ENCODE results near the gene CHL1. TPM values are rescaled to one million over a fixed set of nuclear protein-coding genes. Genes with fewer than 3 reads are reported as not detected.
A peak's percentile ranks its signal among the peaks of the same experiment; 100 is the strongest.

The CHL1 gene
- total and polyA plus RNA-seq, 2 donors (not counting 1 experiment from before 2014, with no cell fraction given), result 6.2 to 18.0 TPM

DNA sequence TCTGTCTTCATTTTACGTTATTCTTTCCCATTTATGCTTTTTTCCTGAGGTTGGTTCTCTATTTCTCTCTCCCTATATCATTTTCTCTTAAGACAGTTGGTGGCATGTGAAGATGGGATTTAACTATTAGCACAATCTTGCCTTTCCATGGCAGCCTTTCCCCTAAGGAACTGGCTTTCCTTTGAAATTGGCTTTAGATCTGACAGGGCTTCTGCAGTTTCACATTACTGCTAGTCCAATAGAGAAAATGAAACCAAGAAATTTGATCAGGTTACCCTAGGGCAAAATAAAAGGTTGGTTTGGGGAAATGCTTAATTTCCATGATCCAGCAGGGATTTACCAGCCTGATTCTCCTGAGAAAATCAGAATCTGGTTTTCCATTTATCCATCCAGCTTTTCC lies 22.7 kb upstream of the CHL1 start:
- intact Hi-C loops (cut with micrococcal nuclease), result no loop called here
- WGBS (ENCODE audit: insufficient coverage), result no CpG with 5 or more reads among the region's 1 CpG
- POLR2A ChIA-PET, result no interaction called here

DNA sequence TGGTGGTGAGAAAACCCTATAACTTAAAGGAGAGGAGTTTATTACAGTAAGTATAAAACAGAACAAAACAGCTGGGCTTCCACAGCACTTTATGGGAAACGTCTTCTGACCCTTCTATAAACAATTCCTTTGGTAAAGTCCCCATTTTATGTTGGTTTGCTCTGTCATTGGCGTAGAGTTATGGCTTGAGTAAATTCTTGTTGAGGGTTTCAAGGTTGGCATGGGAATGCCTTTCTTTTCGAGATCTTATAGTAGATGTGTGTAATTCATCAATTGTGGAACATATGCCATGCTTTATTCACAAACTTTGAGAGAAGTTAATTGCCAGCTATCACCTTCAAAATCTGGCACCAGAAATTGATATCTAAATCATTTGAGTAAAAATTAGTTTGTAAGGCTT lies 11.6 kb upstream of the CHL1 start:
- H3K79me2 ChIP-seq (ENCODE audit: control insufficient read depth, insufficient read depth, low read length), result no peaks in the 10 kb centered on the region
- DNase-seq (no peak), ATAC-seq (ENCODE audit: low read depth) (no peak)
- WGBS (ENCODE audit: insufficient coverage), result no CpG with 5 or more reads among the region's 3 CpGs
- ChIA-PET CTCF (interaction anchor here (2.1 kb wide), 1 partner anchor 10 kb away, joined by 9 read pairs; no protein-coding TSS in a partner anchor), POLR2A (no interaction called here)
- intact Hi-C loops (cut with micrococcal nuclease), result no loop called here
- H2AFZ ChIP-seq (ENCODE audit: insufficient read depth, low read depth, low read length, poor library complexity, severe bottlenecking), result no peak overlapping the region
- H3K27ac ChIP-seq (ENCODE audit: low read length in 2 of 2), result no peak overlapping the region
- H3K9ac ChIP-seq (ENCODE audit: low read length), result no peak overlapping the region
- H3K9me3 Mint-ChIP-seq (ENCODE audit: insufficient read depth), result no peaks in the 10 kb centered on the region
- no peak overlapping the region for H3K4me2 ChIP-seq (replicated peaks; ENCODE audit: low read depth, low read length, poor library complexity, severe bottlenecking)
- H3K4me3 ChIP-seq (ENCODE audit: control extremely low read depth in 1 of 5, extremely low read depth in 1 of 5, insufficient read depth in 1 of 5, low read depth in 2 of 5, low read length in 4 of 5), result no peak overlapping the region
- no peaks in the 10 kb centered on the region for H3K36me3 ChIP-seq (replicated peaks in 1 of 2; ENCODE audit: control extremely low read depth in 1 of 2, control insufficient read depth in 1 of 2, extremely low read depth in 1 of 2, insufficient read depth in 2 of 2, low read length in 1 of 2)
- no peaks in the 10 kb centered on the region for H3K4me1 ChIP-seq (ENCODE audit: control insufficient read depth in 2 of 2, insufficient read depth in 2 of 2, low read length in 2 of 2)
- no peaks in the 10 kb centered on the region for H4K20me1 ChIP-seq (ENCODE audit: control insufficient read depth, insufficient read depth, low read length, poor library complexity, severe bottlenecking)
- no peaks in the 10 kb centered on the region for H3K27me3 Mint-ChIP-seq
- H3K27ac Mint-ChIP-seq, result no peak overlapping the region
- no peaks in the 10 kb centered on the region for H3K27me3 ChIP-seq (replicated peaks in 1 of 4; ENCODE audit: control extremely low read depth in 1 of 4, control insufficient read depth in 3 of 4, insufficient read depth in 4 of 4, low read length in 3 of 4)
- peaks cover 0 to 4% (median 2%) of the 10 kb centered on the region in 3 donors for H3K9me3 ChIP-seq (ENCODE audit: control extremely low read depth in 1 of 3, control insufficient read depth in 2 of 3, insufficient read depth in 1 of 3, low read length in 2 of 3)
- no peak for TF ChIP-seq EZH2 (IDR thresholded peaks at IDR 0.05; ENCODE audit: borderline replicate concordance, insufficient read depth, low read depth, low read length, poor library complexity, severe bottlenecking)
- TF ChIP-seq, protein P1, sequence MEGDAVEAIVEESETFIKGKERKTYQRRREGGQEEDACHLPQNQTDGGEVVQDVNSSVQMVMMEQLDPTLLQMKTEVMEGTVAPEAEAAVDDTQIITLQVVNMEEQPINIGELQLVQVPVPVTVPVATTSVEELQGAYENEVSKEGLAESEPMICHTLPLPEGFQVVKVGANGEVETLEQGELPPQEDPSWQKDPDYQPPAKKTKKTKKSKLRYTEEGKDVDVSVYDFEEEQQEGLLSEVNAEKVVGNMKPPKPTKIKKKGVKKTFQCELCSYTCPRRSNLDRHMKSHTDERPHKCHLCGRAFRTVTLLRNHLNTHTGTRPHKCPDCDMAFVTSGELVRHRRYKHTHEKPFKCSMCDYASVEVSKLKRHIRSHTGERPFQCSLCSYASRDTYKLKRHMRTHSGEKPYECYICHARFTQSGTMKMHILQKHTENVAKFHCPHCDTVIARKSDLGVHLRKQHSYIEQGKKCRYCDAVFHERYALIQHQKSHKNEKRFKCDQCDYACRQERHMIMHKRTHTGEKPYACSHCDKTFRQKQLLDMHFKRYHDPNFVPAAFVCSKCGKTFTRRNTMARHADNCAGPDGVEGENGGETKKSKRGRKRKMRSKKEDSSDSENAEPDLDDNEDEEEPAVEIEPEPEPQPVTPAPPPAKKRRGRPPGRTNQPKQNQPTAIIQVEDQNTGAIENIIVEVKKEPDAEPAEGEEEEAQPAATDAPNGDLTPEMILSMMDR (IDR thresholded peaks at IDR 0.05), result no peak
- peaks cover 2% of the 10 kb centered on the region for H3K4me1 Mint-ChIP-seq
- no peak overlapping the region for H3K4me3 Mint-ChIP-seq

More for the DNA sequence above, 22.7 kb upstream of the CHL1 start:
- Histone ChIP-seq H3K36me3 (replicated peaks in 1 of 2; ENCODE audit: control extremely low read depth in 1 of 2, control insufficient read depth in 1 of 2, extremely low read depth in 1 of 2, insufficient read depth in 2 of 2, low read length in 1 of 2) (no peaks in the 10 kb centered on the region), H3K27ac (ENCODE audit: low read length in 2 of 2) (no peak overlapping the region), H3K9ac (ENCODE audit: low read length) (no peak overlapping the region), H3K4me1 (ENCODE audit: control insufficient read depth in 2 of 2, insufficient read depth in 2 of 2, low read length in 2 of 2) (peaks cover 0 to 4% of the 10 kb centered on the region in 2 donors), H4K20me1 (ENCODE audit: control insufficient read depth, insufficient read depth, low read length, poor library complexity, severe bottlenecking) (no peaks in the 10 kb centered on the region), H3K4me2 (replicated peaks; ENCODE audit: low read depth, low read length, poor library complexity, severe bottlenecking) (peak overlapping the region; percentile 33), H3K4me3 (ENCODE audit: control extremely low read depth in 1 of 5, extremely low read depth in 1 of 5, insufficient read depth in 1 of 5, low read depth in 2 of 5, low read length in 4 of 5) (no peak overlapping the region), H3K9me3 (ENCODE audit: control extremely low read depth in 1 of 3, control insufficient read depth in 2 of 3, insufficient read depth in 1 of 3, low read length in 2 of 3) (no peaks in the 10 kb centered on the region), H3K79me2 (ENCODE audit: control insufficient read depth, insufficient read depth, low read length) (no peaks in the 10 kb centered on the region), H2AFZ (ENCODE audit: insufficient read depth, low read depth, low read length, poor library complexity, severe bottlenecking) (peak overlapping the region; percentile 27), H3K27me3 (replicated peaks in 1 of 4; ENCODE audit: control extremely low read depth in 1 of 4, control insufficient read depth in 3 of 4, insufficient read depth in 4 of 4, low read length in 3 of 4) (no peaks in the 10 kb centered on the region)
- H3K27ac Mint-ChIP-seq, result no peak overlapping the region
- CTCF ChIA-PET, result interaction anchor here (1.5 kb wide), 1 partner anchor 180 kb away, joined by 6 read pairs; no protein-coding TSS in a partner anchor
- TF ChIP-seq EZH2 (IDR thresholded peaks at IDR 0.05; ENCODE audit: borderline replicate concordance, insufficient read depth, low read depth, low read length, poor library complexity, severe bottlenecking), result no peak
- TF ChIP-seq, protein P1 (IDR thresholded peaks at IDR 0.05), result no peak
- peaks cover 6% of the 10 kb centered on the region for H3K4me1 Mint-ChIP-seq
- peaks cover 3% of the 10 kb centered on the region for H3K27me3 Mint-ChIP-seq
- no peaks in the 10 kb centered on the region for H3K9me3 Mint-ChIP-seq (ENCODE audit: insufficient read depth)
- no peak for ATAC-seq (ENCODE audit: low read depth)
- DNase-seq, result no peak
- peak overlapping the region; percentile 21 for H3K4me3 Mint-ChIP-seq
